Measurements from ENCODE around the gene NPHS1.

NPHS1 gene

DNA sequence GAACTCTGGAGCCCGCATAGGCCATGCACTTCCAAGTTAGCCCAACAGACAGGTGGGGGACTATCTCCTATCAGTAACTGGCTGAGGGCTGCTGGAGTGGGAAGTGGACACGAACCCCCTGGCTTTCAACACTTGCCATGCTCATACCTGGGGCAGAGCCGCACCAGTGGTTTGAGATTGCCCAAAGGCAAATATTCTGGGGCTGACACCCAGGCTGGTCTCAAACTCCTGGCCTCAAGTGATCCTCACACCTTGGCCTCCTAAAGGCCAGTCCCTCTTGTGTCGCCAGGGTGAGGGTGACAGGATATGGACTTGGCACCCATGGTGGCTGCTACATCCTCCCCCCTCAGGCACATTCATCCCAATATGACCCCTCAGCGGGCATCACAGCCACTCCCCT, 34.9 kb upstream of the NPHS1 start:
- DNase-seq (ENCODE audit: low read depth, low spot score), result no peak
- TF ChIP-seq, protein P1, sequence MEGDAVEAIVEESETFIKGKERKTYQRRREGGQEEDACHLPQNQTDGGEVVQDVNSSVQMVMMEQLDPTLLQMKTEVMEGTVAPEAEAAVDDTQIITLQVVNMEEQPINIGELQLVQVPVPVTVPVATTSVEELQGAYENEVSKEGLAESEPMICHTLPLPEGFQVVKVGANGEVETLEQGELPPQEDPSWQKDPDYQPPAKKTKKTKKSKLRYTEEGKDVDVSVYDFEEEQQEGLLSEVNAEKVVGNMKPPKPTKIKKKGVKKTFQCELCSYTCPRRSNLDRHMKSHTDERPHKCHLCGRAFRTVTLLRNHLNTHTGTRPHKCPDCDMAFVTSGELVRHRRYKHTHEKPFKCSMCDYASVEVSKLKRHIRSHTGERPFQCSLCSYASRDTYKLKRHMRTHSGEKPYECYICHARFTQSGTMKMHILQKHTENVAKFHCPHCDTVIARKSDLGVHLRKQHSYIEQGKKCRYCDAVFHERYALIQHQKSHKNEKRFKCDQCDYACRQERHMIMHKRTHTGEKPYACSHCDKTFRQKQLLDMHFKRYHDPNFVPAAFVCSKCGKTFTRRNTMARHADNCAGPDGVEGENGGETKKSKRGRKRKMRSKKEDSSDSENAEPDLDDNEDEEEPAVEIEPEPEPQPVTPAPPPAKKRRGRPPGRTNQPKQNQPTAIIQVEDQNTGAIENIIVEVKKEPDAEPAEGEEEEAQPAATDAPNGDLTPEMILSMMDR (IDR thresholded peaks at IDR 0.05; ENCODE audit: low read depth, low read length), result no peak
- no peak overlapping the region for H3K4me3 ChIP-seq (ENCODE audit: low read depth, low read length)
- in situ Hi-C loops (cut with HindIII; ENCODE audit: low sequenced_read_pairs), result no loop called here

DNA sequence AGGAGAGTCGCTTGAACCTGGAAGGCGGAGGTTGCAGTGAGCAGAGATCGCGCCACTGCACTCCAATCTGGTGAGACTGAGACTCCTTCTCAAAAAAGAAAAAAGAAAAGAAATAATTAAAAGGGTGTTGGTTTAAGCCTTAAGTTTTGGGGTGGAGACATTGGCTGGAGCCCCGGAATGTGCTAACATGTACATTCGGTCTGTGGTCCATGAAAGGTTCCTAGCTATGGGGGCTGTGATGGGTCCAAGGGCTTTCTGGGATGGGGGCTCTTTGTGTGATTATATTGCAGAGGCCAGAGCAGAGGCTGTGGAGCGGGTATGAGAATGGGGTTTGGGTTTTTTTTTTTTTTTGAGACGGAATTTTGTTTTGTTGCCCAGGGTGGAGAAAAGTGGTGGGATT, 33.6 kb upstream of the NPHS1 start:
- in situ Hi-C loops (cut with HindIII; ENCODE audit: low sequenced_read_pairs), result no loop called here
- H3K4me3 ChIP-seq (ENCODE audit: low read depth, low read length), result no peak overlapping the region
- TF ChIP-seq, protein P1 (IDR thresholded peaks at IDR 0.05; ENCODE audit: low read depth, low read length), result no peak
- DNase-seq (ENCODE audit: low read depth, low spot score), result no peak

DNA sequence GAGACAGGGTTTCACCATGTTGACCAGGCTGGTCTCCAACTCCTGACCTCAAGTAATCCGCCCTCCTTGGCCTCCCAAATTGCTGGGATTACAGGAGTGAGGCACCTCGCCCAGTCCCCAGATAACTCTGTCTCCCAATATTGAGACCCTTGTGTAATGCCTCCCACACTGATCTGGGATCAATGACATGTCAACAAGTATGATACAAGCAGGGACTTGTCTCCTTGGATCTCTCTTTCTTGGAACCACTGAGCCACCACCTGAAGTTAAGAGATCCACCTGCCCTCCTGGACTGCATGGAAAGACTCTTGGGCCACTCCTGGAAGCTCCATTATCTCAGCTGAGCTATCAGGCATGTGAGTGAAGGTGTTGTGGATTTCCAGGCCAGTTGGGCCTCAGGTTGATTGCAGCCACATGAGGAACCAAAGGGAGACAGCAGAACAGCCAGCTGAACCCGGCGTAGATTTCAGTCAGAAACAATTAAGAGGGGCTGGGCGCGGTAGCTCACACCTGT, 33.0 kb upstream of the NPHS1 start:
- TF ChIP-seq, protein P1 (IDR thresholded peaks at IDR 0.05; ENCODE audit: low read depth, low read length), result no peak
- H3K4me3 ChIP-seq (ENCODE audit: low read depth, low read length), result no peak overlapping the region
- in situ Hi-C loops (cut with HindIII; ENCODE audit: low sequenced_read_pairs), result no loop called here
- no peak for DNase-seq (ENCODE audit: low read depth, low spot score)

GRCh38 chr19:35883882-35884281, 31.6 kb upstream of the NPHS1 start:
- in situ Hi-C loops (cut with HindIII; ENCODE audit: low sequenced_read_pairs), result no loop called here
- TF ChIP-seq, protein P1 (IDR thresholded peaks at IDR 0.05; ENCODE audit: low read depth, low read length), result no peak
- H3K4me3 ChIP-seq (ENCODE audit: low read depth, low read length), result no peak overlapping the region
- DNase-seq (ENCODE audit: low read depth, low spot score), result no peak

DNA sequence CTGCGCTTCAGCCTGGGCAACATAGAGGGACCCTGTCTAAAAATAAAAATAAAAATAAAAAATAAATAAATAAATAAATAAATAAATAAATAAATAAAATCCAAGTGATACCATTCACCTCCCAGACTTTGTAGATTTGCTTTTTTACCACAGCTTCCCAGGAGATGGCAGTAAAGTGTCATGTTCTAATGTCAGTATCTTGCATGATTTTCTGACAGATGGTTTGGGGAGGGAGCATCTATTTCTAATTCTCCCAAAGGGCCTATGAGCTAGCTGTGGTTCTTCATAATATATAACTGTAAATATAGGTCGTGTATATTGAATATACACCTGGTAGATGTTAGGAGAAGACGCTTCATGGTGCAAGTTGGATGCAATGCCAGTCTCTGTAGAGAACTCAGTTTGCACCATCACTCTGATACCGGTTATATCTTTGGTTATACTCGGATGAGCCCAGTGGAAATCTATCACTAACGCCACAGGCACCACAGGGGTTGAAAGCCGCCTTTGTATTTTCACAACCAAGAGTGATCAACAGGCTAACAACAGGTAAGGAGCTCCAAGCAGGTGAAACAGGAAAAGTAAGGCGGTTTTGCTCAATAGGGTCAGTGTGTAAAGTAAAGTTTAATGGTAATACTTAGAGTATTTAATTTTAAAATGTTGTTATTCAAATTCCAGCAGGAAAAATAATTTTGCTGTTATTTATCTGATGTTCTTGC, 30.0 kb upstream of the NPHS1 start:
- DNase-seq (ENCODE audit: low read depth, low spot score), result peak; percentile 72
- TF ChIP-seq, protein P1 (IDR thresholded peaks at IDR 0.05; ENCODE audit: low read depth, low read length), result peak; percentile 47
- in situ Hi-C loops (cut with HindIII; ENCODE audit: low sequenced_read_pairs), result no loop called here
- H3K4me3 ChIP-seq (ENCODE audit: low read depth, low read length), result no peak overlapping the region

GRCh38 chr19:35879770-35880317, 27.5 kb upstream of the NPHS1 start:
- TF ChIP-seq, protein P1 (IDR thresholded peaks at IDR 0.05; ENCODE audit: low read depth, low read length), result no peak
- DNase-seq (ENCODE audit: low read depth, low spot score), result peak; percentile 84
- in situ Hi-C loops (cut with HindIII; ENCODE audit: low sequenced_read_pairs), result no loop called here
- no peak overlapping the region for H3K4me3 ChIP-seq (ENCODE audit: low read depth, low read length)
